Stimulated activated CD8-positive, alpha-beta memory T cell treated with anti-CD3 and anti-CD28 coated beads, Interleukin-15, amount 100 ng/mL, for 24 hours (primary cell): ENCODE results near the gene POTEI.
"Not testable (repeated sequence)": the region's sequence is repeated elsewhere in the genome, so short reads cannot be mapped to it uniquely, and the experiment has no call there.

Source experiments
- DNase-seq: peaks from one replicate; pipeline ENCODE4 v3.0.0-alpha.2; 2020; ENCODE audit warnings: low read depth

Gene POTEI

DNA sequence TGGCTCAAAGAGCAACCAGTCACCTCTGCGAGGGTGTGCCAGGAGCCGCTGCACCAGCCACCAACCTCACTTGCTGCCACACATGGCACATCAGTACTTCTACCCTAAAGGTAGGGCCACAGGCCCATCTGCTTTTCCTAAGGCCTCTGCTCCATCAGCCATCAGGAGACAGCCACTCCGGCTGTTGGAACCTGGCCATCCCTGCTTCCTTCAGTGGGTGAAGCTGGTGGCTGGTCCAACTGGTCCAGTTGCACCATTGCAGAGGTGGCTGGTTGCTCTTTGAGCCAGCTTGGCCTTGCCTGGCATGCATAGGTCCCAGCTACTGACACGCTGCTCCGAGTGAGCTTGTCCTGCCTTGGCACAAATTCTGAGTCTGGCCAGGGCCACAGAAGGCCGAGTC, 53.7 kb downstream of the POTEI start:
- not testable (repeated sequence) for DNase-seq

DNA sequence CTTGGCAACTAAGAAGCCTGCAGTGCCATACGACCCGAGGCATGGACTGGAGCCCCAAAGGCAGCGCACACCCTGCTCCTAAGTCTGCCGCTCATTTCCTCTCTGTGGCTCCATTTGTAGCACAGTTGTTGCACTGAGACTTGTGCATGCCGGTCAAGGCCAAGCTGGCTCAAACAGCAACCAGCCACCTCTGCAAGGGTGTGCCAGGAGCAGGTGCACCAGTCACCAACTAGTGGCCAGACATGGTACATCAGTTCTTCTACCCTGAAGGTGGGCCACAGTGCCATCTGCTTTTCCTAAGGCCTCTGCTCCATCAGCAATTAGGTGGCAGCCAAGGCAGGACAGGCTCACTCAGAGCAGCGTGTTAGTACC, 54.4 kb downstream of the POTEI start:
- not testable (repeated sequence) for DNase-seq

DNA sequence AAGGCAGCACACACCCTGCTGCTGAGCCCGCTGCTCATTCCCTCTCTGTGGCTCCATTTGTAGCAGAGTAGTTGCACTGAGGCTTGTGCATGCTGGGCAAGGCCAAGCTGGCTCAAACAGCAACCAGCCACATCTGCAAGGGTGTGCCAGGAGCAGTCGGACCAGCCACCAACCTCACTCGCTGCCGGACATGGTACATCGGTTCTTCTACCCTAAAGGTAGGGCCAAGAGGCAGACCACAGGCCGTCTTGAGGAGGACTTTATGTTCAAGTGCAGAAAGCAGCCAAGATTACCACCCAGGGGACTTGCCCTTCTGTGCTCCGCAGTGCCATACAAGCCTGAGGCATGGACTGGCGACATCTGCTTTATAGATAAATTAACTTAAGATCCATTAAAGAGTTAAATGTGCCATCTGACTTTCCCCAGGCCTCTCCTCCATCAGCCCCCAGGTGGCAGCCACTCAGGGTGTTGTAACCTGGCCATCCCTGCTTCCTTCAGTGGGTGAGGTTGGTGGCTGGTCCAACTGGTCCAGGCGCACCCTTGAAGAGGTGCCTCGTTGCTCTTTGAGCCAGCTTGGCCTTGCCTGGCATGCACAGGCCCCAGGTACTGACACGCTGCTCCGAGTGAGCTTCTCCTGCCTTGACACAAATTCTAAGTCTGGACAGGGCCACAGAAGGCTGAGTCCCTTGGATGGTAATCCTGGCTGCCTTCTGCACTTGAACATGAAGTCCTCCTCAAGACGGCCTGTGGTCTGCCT, 55.0 kb downstream of the POTEI start:
- not testable (repeated sequence) for DNase-seq

DNA sequence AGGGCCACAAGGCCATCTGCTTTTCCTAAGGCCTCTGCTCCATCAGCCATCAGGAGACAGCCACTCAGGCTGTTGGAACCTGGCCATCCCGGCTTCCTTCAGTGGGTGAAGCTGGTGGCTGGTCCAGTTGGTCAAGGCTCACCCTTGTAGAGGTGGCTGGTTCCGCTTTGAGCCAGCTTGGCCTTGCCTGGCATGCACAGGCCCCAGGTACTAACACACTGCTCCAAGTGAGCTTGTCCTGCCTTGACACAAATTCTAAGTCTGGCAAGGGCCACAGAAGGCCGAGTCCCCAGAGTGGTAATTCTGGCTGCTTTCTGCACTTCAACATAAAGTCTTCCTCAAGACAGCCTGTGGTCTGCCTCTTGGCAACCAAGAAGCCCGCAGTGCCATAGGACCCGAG, 56.2 kb downstream of the POTEI start:
- DNase-seq: not testable (repeated sequence)

DNA sequence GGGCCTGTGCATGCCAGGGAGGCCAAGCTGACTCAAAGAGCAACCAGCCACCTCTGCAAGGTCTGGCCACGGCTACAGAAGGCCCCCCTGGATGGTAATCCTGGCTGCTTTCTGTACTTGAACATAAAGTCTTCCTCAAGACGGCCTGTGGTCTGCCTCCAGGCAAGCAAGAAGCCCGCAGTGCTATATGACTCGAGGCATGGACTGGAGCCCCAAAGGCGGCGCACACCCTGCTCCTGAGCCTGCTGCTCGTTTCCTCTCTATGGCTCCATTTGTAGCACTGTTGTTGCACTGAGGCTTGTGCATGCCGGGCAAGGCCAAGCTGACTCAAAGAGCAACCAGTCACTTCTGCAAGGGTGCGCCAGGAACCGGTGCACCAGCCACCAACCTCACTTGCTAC, 57.3 kb downstream of the POTEI start:
- DNase-seq: not testable (repeated sequence)

DNA sequence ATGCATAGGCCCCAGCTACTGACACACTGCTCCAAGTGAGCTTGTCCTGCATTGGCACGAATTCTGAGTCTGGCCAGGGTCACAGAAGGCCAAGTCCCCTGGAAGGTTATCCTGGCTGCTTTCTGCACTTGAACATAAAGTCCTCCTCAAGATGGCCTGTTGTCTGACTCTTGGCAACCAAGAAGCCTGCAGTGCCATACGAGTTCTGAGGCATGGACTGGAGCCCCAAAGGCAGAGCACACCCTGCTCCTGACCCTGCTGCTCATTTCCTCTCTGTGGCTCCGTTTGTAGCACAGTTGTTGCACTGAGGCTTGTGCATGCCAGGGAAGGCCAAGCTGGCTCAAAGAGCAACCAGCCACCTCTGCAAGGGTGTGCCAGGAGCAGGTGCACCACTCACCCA, 57.9 kb downstream of the POTEI start:
- not testable (repeated sequence) for DNase-seq

DNA sequence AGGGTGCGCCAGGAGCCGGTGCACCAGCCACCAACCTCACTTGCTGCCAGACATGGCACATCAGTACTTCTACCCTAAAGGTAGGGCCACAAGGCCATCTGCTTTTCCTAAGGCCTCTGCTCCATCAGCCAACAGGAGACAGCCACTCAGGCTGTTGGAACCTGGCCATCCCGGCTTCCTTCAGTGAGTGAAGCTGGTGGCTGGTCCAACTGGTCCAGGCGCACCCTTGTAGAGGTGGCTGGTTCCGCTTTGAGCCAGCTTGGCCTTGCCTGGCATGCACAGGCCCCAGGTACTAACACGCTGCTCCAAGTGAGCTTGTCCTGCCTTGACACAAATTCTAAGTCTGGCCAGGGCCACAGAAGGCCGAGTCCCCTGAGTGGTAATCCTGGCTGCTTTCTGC, 58.8 kb downstream of the POTEI start:
- DNase-seq: not testable (repeated sequence)

DNA sequence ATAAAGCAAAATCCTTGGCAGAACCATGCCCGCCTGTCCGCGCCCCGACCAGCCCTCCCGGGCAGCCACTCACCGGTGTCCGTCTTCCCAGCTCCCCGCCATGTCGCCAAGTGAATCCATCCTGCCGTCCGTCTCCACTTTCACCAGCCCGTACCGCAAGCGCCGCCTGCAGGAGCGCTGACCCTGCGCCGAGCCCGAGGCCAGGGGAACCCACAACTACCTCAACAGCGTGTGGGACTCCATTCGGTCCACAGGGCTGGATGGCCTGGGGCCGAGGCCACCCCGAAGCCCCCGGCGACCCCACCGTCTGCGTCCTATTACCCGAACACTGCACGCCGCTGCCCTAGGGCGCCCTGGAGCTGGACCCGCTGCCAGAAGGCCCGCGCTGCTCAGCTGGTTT, 81.5 kb downstream of the POTEI start:
- not testable (repeated sequence) for DNase-seq

DNA sequence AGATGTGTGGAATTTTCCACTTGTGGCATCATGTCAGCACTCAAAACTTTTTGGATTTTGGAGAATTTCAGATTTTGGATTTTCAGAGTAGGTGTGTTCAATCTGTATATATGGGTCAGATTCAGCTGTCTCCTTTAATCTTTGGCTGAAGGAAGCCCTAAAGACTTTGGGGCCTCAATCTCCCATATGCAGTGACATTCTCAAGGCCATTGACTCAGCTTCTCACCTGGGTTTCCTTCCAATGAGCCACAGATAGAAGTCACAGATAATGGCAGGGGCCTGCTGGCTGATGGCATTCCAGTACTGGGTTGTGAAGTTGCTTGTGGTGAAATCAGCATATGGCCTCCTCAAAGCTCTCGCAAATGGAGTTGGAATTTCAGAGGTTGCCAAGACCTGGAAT, 90.3 kb downstream of the POTEI start:
- not testable (repeated sequence) for DNase-seq

DNA sequence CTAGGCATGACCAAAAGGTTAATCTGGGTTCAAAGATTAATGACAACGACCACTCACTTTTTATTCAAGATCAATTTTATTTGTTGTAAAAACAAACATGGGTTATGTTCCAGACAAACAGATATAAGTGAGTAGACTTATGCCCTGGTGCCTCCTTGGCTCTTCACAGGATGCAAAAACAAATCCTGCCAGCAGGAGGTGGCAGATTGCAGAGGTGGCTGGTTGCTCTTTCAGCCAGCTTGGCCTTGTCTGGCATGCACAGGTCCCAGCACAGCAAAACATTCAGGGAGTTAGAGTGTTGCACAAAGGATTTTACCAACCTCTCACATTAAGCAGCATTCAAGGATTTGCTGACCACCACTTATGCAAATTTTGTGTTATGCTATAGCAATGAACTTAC, 92.4 kb downstream of the POTEI start:
- DNase-seq: not testable (repeated sequence)
